Adrenal gland (tissue), 5 donors: ENCODE data around the gene ZNF692.

ENCODE experiments used
- POLR2A ChIP-seq, 2 donors: fragments of 450-650 bp; IDR thresholded peaks; one replicate each; pipeline ENCODE4 v1.6.1; 2017; ENCODE audit warnings: antibody characterized with exemption in 2 of 2, mild to moderate bottlenecking in 2 of 2, moderate library complexity in 1 of 2
- TF ChIP-seq, protein P1 (sequence below), 6 experiments: fragments of 450-650 bp in 4 of 6; fragments of 200-600 bp in 2 of 6; sonication (generic) in 1 of 6; IDR thresholded peaks; 1 replicate in 5 of 6; 2 replicates in 1 of 6; pipeline versions ENCODE4 v1.5.1 to v1.8.0; 2016 to 2021; ENCODE audit warnings: antibody characterized with exemption in 6 of 6, mild to moderate bottlenecking in 2 of 6, moderate library complexity in 1 of 6
- donor health status: DM: no; HTN: no; CAD: no.

DNA sequence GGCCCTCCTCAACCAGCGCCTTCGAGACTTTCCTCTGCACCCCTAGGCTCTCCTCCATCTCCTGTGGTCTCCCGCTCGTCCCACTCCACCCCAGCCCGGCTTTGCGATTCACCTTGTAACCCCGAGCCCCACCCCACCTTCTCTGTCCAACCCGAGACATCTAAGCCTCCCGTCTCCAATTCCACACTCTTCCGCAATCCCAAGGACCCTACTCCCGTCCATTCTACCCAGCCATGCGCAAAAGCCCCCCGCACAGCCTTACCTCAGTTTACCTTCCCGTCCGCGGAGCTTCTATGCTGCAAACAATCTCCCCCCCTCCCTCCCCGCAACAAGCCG is 33.3 kb downstream of the ZNF692 start:
- TF ChIP-seq, protein P1, sequence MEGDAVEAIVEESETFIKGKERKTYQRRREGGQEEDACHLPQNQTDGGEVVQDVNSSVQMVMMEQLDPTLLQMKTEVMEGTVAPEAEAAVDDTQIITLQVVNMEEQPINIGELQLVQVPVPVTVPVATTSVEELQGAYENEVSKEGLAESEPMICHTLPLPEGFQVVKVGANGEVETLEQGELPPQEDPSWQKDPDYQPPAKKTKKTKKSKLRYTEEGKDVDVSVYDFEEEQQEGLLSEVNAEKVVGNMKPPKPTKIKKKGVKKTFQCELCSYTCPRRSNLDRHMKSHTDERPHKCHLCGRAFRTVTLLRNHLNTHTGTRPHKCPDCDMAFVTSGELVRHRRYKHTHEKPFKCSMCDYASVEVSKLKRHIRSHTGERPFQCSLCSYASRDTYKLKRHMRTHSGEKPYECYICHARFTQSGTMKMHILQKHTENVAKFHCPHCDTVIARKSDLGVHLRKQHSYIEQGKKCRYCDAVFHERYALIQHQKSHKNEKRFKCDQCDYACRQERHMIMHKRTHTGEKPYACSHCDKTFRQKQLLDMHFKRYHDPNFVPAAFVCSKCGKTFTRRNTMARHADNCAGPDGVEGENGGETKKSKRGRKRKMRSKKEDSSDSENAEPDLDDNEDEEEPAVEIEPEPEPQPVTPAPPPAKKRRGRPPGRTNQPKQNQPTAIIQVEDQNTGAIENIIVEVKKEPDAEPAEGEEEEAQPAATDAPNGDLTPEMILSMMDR (IDR thresholded peaks at IDR 0.05): no peak
- TF ChIP-seq POLR2A (IDR thresholded peaks at IDR 0.05): no peak
